ENCODE results near the gene INPP5A. TPM values are rescaled to one million over a fixed set of nuclear protein-coding genes. Genes with fewer than 3 reads are reported as not detected.

INPP5A gene
- total and polyA plus RNA-seq, 10 of the 15 experiments (the other 5 are each of a cell fraction or from before 2014, with no cell fraction given): 0.52 to 15.0 (median 6.3) TPM

DNA sequence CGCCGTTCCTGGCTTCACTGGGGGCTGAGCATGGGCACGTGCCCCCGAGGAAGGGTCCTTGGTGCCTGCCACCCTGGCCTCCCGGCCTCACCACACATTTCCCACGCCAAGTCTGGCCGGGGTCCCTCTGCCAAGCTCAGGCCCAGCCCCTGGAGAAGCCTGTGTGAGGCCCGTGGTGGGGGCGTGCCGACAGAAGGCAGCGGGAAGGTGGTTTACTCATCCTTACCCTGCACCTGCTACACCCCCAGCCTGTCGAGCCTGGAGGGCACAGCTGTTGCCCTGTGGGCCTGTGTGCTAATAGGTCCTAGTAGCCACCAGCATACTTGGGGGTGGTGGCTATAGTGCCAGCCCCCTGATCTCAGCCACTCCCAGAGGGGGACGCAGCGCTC, 201.6 kb downstream of the INPP5A start:
- BruUV-seq (replicated peaks): no TSS peak
- TF ChIP-seq, protein P1, sequence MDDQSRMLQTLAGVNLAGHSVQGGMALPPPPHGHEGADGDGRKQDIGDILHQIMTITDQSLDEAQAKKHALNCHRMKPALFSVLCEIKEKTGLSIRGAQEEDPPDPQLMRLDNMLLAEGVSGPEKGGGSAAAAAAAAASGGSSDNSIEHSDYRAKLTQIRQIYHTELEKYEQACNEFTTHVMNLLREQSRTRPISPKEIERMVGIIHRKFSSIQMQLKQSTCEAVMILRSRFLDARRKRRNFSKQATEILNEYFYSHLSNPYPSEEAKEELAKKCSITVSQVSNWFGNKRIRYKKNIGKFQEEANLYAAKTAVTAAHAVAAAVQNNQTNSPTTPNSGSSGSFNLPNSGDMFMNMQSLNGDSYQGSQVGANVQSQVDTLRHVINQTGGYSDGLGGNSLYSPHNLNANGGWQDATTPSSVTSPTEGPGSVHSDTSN (IDR thresholded peaks at IDR 0.05; ENCODE audit: insufficient replicate concordance, low read depth, low read length): no peak
- TF ChIP-seq BCL11A (IDR thresholded peaks at IDR 0.05; ENCODE audit: low read depth, low read length): no peak
- no peak for TF ChIP-seq EGR1 (IDR thresholded peaks at IDR 0.05; ENCODE audit: borderline replicate concordance in 1 of 2, low read depth in 2 of 2, low read length in 2 of 2)
- no peak for TF ChIP-seq ZBED1 (IDR thresholded peaks at IDR 0.05; ENCODE audit: borderline replicate concordance)
- DNase-seq (ENCODE audit: low read depth, low spot score) (no peak), FAIRE-seq (no peak), ATAC-seq (no peak)
- SMC1A ChIA-PET (ENCODE audit: uncharacterized antibody, unreplicated experiment): no interaction called here
- 79% methylated on average over 14 of the region's 14 CpGs for WGBS (ENCODE audit: insufficient coverage, insufficient replicate concordance, low lambda C conversion rate, missing lambda C conversion rate)
- no peaks in the 10 kb centered on the region; a peak in 1 of 4 replicates for H3K36me3 ChIP-seq (ENCODE audit: control insufficient read depth in 2 of 2, insufficient read depth in 2 of 2, low read length in 1 of 2)
- no peak overlapping the region for H3K4me2 ChIP-seq (ENCODE audit: control insufficient read depth, insufficient read depth)
- no peak overlapping the region for H3K9ac ChIP-seq (ENCODE audit: control insufficient read depth, insufficient read depth, low read length)
- POLR2A ChIA-PET: no interaction called here
- no peak overlapping the region for H3K27ac ChIP-seq (ENCODE audit: control insufficient read depth, insufficient read depth)
- no peaks in the 10 kb centered on the region for H3K27me3 ChIP-seq (replicated peaks in 1 of 2; ENCODE audit: control insufficient read depth in 2 of 2, insufficient read depth in 2 of 2, low read length in 1 of 2)
- H2AFZ ChIP-seq (ENCODE audit: control insufficient read depth, low read depth, low read length): no peak overlapping the region
- intact Hi-C loops (cut with micrococcal nuclease; ENCODE audit: unreplicated experiment): no loop called here
- no peaks in the 10 kb centered on the region for H3K4me1 ChIP-seq (ENCODE audit: control insufficient read depth, insufficient read depth, low read length)
- H3K4me3 ChIP-seq: no peak overlapping the region
- CTCF ChIA-PET: no interaction called here
- RAD21 ChIA-PET (ENCODE audit: unreplicated experiment): no interaction called here
- H3K79me2 ChIP-seq (ENCODE audit: control insufficient read depth, insufficient read depth, low read length): no peaks in the 10 kb centered on the region
- in situ Hi-C loops (cut with MboI): no loop called here
- H3K9me3 ChIP-seq (replicated peaks; ENCODE audit: control insufficient read depth, insufficient read depth, low read length): no peaks in the 10 kb centered on the region
- no peaks in the 10 kb centered on the region for H4K20me1 ChIP-seq (ENCODE audit: control insufficient read depth, insufficient read depth)

GRCh38 chr10:132740588-132740987, 203.0 kb downstream of the INPP5A start:
- Histone ChIP-seq H3K4me3 (no peak overlapping the region), H3K27me3 (replicated peaks in 1 of 2; ENCODE audit: control insufficient read depth in 2 of 2, insufficient read depth in 2 of 2, low read length in 1 of 2) (no peaks in the 10 kb centered on the region), H3K9ac (ENCODE audit: control insufficient read depth, insufficient read depth, low read length) (no peak overlapping the region), H3K36me3 (ENCODE audit: control insufficient read depth in 2 of 2, insufficient read depth in 2 of 2, low read length in 1 of 2) (no peaks in the 10 kb centered on the region; a peak in 1 of 4 replicates), H4K20me1 (ENCODE audit: control insufficient read depth, insufficient read depth) (no peaks in the 10 kb centered on the region), H2AFZ (ENCODE audit: control insufficient read depth, low read depth, low read length) (no peak overlapping the region), H3K79me2 (ENCODE audit: control insufficient read depth, insufficient read depth, low read length) (no peaks in the 10 kb centered on the region), H3K4me1 (ENCODE audit: control insufficient read depth, insufficient read depth, low read length) (no peaks in the 10 kb centered on the region), H3K27ac (ENCODE audit: control insufficient read depth, insufficient read depth) (no peak overlapping the region), H3K9me3 (replicated peaks; ENCODE audit: control insufficient read depth, insufficient read depth, low read length) (no peaks in the 10 kb centered on the region), H3K4me2 (ENCODE audit: control insufficient read depth, insufficient read depth) (no peak overlapping the region)
- CTCF ChIA-PET: no interaction called here
- no TSS peak for BruUV-seq (replicated peaks)
- intact Hi-C loops (cut with micrococcal nuclease; ENCODE audit: unreplicated experiment) (no loop called here), in situ Hi-C loops (cut with MboI) (no loop called here)
- FAIRE-seq: no peak
- WGBS (ENCODE audit: insufficient coverage, insufficient replicate concordance, low lambda C conversion rate, missing lambda C conversion rate): 43% methylated on average over 6 of the region's 6 CpGs
- no peak for ATAC-seq
- RAD21 ChIA-PET (ENCODE audit: unreplicated experiment): no interaction called here
- SMC1A ChIA-PET (ENCODE audit: uncharacterized antibody, unreplicated experiment): no interaction called here
- POLR2A ChIA-PET: no interaction called here
- no peak for TF ChIP-seq GABPA (IDR thresholded peaks at IDR 0.05; ENCODE audit: low read depth)
- TF ChIP-seq RELB (IDR thresholded peaks at IDR 0.05; ENCODE audit: low read depth): no peak
- TF ChIP-seq ZNF622 (IDR thresholded peaks at IDR 0.05): no peak
- no peak for TF ChIP-seq MYB (IDR thresholded peaks at IDR 0.05; ENCODE audit: borderline replicate concordance, low read depth, low read length)
- no peak for TF ChIP-seq GATAD2B (conservative IDR thresholded peaks at IDR 0.05; ENCODE audit: low read depth)
- no peak for TF ChIP-seq CREM (IDR thresholded peaks at IDR 0.05; ENCODE audit: low read depth)
- no peak for TF ChIP-seq YBX1 (IDR thresholded peaks at IDR 0.05)
- no peak for TF ChIP-seq HCFC1 (IDR thresholded peaks at IDR 0.05; ENCODE audit: low read length)
- no peak for TF ChIP-seq NRF1 (conservative IDR thresholded peaks at IDR 0.05; ENCODE audit: low read depth, low read length)
- no peak for TF ChIP-seq JUND (IDR thresholded peaks at IDR 0.05; ENCODE audit: low read depth, low read length)
- no peak for TF ChIP-seq BHLHE40 (IDR thresholded peaks at IDR 0.05; ENCODE audit: borderline replicate concordance in 1 of 2, low read depth in 2 of 2, low read length in 1 of 2)
- no peak for DNase-seq (ENCODE audit: low read depth, low spot score)

Measured in GM12878 (cell line).